GM13976 (cell line): Measurements from ENCODE around the gene RPN1.
A peak's percentile ranks its signal among the peaks of the same experiment; 100 is the strongest.

Source experiments
- DNase-seq: peaks from one replicate; pipeline ENCODE4 v3.0.0; 2012; ENCODE audit warnings: low spot score
- CTCF ChIP-seq: IDR thresholded peaks from 2 replicates; pipeline ENCODE4 v1.5.1; 2012; ENCODE audit warnings: borderline replicate concordance, mild to moderate bottlenecking; ENCODE audit not compliant: insufficient read depth; ENCODE audit errors: extremely low read depth, missing control alignments, control extremely low read depth
- in situ Hi-C: fragments of 300-500 bp; cut with MboI; formaldehyde crosslinking; loops from one replicate; pipeline ENCODE4 v1.12.0; 2022; ENCODE audit warnings: low sequenced_read_pairs, mixed read lengths, inconsistent platforms; ENCODE audit not compliant: unreplicated experiment

Gene RPN1

GRCh38 chr3:128618398-128618726, 32.3 kb downstream of the RPN1 start:
- no peak for TF ChIP-seq CTCF
- DNase-seq = no peak
- in situ Hi-C loops = no loop called here

GRCh38 chr3:128617557-128618397, 32.8 kb downstream of the RPN1 start:
- peak; percentile 94 for TF ChIP-seq CTCF
- peak; percentile 100 for DNase-seq
- in situ Hi-C loops = no loop called here

GRCh38 chr3:128617270-128617556, 33.4 kb downstream of the RPN1 start:
- no peak for TF ChIP-seq CTCF
- in situ Hi-C loops = no loop called here
- no peak for DNase-seq

- in situ Hi-C loops = no loop called here
- no peak for TF ChIP-seq CTCF
- no peak for DNase-seq
Measured at GRCh38 chr3:128616516-128617269, 33.9 kb downstream of the RPN1 start.

GRCh38 chr3:128614076-128614475, 36.5 kb downstream of the RPN1 start:
- in situ Hi-C loops = no loop called here
- no peak for TF ChIP-seq CTCF
- no peak for DNase-seq

GRCh38 chr3:128613083-128613829, 37.4 kb downstream of the RPN1 start:
- no peak for DNase-seq
- no peak for TF ChIP-seq CTCF
- in situ Hi-C loops = no loop called here
